Fibroblast of upper back skin (primary cell): ENCODE results near the gene FCHSD2.
A peak's percentile ranks its signal among the peaks of the same experiment; 100 is the strongest.
"Not testable (repeated sequence)": the region's sequence is repeated elsewhere in the genome, so short reads cannot be mapped to it uniquely, and the experiment has no call there.

Experiments
- DNase-seq: peaks from one replicate; pipeline ENCODE4 v3.0.0-alpha.2; 2013

The FCHSD2 gene

DNA sequence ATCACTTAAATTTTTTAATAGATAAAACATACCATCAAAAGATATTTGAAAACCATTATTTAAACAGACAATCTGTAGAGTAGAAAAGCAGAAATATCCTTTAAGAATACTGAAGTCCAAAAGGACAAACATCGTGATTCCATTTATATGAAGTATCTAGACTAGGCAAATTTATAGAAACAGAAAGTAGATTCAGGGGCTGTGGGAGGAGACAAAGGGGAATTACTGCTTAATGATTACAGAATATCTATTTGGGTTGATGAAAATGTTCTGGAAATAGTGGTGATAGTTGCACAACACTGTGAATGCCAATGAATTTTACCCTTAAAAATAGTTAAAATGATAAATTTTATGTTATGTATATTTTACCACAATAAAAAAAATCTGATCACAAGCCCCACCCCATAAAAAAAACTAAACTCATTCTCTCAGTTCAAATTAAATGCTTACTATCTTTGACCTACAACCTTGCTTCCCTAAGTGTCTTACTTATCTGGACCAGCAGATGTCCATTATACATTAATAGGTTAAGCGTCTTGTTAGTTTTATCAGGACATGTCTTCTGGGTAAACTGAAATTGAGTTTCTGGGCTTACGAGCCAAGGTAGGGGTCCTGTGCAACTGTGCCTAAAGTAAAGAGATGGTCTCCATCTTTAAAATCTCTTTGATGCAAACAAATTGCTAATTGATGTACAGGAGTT lies 86.3 kb downstream of the FCHSD2 start:
- DNase-seq, result no peak

DNA sequence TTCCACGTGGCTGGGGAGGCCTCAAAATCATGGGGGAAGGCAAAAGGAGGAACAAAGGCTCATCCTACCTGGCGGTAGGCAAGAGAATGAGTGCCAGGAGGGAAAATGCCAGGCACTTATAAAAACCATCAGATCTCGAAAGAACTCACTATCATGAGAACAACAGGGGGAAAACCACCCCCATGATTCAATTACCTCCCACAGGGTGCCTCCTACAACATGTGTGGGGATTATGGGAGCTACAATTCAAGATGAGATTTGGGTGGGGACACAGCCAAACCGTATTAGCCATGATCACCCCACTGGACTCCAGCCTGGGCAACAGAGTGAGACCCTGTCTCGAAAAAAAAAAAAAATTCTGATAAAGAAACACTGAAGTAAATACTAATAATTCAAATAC lies 87.1 kb downstream of the FCHSD2 start:
- DNase-seq, result no peak

DNA sequence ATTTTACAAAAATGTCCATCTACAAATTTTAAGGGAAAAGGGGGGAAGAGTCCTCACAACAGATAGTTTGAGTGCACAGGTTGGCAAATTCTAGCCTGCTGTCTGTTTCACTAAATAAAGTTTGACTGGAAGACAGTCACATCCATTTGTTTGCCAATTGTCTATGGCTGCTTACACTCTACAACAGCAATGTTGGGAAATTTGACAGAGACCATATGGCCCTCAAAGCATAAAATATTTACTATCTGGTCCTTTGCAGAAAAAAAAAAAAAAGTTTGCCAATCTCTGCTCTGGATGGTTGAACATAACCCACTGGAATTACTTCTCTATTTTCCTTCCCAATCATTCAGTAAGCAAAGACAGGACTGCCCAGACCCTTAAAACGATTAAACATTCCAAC lies 88.2 kb downstream of the FCHSD2 start:
- no peak for DNase-seq

DNA sequence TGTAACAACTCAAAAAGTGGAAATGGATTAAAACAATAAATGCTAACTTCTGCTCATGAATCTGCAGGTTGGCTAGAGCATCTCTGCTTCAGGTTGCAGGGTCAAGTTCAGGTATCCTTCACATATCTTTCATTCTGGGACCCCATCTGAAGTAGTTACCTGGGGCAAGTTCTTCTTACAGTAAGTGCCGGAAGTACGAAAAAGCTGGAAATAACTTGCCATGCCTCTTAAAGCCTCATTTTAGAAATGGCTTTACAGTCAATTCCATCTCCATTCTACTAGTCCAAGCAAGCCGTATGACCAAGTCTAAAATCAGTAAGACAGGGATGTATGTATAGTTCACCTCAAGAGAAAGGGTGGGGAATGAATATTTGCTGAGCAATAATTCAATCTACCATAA lies 93.7 kb downstream of the FCHSD2 start:
- no peak for DNase-seq

DNA sequence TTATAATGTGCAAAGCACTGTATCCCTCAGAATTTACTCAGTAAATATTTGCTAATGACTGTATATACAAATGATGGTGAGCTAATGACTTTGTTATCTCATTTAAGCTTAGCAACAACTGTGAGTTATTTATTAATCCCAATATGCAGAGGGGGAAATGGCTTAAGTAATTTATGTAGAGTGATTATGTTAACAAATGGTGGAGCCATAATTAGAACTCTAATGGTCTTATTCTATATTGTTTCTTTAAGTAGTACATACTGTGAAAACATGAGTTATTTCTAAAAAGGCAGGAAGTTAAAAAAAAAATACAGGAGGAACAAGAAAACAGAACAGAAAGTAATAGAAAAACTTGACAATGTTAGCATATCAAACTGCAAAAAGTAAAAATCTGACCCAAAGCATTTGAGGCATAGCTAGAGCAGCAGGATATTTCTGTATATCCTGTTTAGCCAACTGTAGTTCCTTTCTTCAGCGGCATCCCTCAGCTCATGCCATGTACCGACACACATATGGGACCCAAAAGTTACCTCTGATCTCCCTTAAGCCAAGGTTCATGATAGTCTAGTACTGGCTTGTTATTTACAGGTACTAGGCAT lies 94.2 kb downstream of the FCHSD2 start:
- DNase-seq, result no peak

DNA sequence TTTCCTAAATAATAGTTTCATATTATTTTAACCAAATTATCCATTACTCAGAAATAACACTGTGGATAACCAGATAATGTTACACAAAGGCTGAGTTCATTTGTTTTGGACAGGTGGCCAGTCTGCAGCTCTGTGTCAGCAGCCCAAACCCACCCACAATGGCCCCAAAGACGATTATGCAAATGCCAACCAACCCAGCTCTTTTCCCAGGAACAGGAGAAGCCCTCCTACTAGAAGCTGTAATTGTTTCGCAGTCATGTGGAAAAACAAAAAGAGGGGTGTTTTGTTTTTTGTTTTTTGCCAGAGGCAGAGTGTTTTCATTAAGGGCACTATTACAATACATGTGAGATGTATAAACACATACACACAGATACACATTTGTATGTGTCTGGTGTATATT lies 102.1 kb downstream of the FCHSD2 start:
- DNase-seq, result no peak

DNA sequence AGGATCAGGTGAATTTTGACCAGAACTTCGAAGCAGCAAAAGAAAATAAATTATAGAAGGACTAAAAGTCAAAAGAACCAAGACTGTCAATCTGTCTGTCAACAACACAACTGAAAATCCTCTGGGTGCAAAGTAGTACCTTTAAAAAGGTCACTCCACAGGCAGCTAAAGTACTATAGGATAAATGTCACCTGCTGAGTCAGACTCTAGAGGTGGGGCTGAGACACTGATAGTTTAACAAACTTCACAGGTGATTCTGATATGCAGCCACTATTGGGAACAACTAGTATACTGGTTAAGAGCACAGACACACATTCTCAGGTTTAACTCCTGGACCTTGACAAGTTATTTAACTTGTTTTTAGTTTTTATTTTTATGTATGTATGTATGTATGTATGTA lies 107.3 kb downstream of the FCHSD2 start:
- DNase-seq, result no peak

DNA sequence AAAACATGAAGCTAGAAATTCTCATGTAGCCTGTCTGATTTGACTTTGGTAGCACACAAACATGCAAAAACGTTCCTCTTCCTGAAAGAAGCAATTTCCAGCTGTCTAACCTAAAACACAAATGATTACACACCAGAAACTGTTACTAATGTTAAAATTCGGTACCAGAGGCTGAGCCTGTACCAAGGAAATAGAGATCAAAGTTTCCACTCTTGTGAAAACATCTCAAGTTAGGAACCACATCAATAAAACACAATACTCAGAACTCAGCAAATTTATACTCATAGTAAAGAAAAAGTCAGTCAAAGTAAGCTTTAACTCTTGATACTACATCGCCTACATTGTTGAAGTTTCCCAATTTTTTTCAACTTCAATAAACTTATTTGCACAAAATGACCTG lies 107.8 kb downstream of the FCHSD2 start:
- DNase-seq, result no peak

DNA sequence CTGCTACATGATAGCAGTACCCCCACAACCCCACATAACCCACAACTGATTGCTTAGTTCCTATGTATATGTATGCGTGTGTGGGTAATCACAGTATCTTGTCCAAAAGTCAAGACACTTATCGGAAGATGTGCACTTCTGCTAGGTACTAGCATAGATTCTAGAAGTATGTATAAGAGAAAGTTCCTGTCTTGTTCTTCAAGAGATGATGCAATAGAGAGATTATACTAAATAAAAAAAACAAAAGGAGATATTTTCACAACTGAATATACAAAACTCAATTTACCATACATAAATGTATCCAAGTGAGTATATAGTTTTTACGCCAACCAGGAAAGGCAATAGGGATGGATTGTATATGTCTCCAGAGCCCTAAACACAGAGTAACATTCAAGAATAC lies 112.0 kb downstream of the FCHSD2 start:
- DNase-seq, result no peak

DNA sequence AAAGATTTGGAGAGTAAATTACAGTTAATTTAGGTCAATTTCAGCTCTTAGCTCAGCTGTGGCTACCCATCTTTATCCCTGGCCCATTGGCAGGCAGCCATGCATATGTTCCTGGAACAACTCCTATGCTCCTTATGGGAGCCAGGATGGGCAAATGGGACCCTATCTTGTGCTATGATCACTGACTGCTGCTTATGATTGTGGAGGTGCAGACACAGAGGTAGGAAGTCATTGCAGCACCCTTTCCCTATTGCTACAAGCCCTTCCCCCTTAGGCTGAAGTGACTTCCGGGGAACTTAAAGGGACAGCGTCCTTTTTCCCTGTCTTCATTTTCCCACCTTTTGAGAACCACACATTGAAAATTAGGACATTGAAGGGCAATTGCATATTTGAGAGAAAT lies 112.7 kb downstream of the FCHSD2 start:
- DNase-seq, result no peak

DNA sequence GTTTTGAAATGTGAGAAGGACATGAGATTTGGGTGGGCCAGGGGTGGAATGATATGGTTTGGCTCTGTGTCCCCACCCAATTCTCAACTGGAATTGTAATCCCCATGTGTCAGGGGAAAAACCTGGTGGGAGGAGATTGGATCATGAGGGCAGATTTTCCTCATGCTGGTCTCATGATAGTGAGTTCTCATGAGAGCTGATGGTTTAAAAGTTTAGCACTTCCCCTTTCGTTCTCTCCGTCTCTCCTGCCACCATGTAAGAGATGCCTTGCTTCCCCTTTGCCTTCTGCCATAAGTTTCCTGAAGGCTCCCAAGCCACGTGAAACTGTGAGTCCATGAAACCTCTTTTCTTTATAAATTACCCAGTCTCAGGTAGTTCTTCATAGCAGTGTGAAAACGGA lies 113.5 kb downstream of the FCHSD2 start:
- no peak for DNase-seq

DNA sequence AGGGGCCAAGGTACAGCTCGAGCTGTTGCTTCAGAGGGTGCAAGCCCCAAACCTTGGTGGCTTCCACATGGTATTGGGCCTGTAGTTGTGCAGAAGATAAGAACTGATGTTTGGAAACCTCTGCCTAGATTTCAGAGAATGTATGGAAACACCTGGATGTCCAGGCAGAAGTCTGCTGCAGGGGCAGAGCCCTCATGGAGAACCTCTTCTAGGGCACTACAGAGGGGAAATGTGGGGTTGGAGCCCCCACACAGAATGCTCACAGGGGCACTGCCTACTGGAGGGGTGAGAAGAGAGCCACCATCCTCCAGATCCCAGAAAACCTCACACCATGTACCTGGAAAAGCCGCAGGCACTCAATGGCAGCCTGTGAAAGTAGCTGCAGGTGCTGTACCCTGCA lies 114.3 kb downstream of the FCHSD2 start:
- DNase-seq, result not testable (repeated sequence)

DNA sequence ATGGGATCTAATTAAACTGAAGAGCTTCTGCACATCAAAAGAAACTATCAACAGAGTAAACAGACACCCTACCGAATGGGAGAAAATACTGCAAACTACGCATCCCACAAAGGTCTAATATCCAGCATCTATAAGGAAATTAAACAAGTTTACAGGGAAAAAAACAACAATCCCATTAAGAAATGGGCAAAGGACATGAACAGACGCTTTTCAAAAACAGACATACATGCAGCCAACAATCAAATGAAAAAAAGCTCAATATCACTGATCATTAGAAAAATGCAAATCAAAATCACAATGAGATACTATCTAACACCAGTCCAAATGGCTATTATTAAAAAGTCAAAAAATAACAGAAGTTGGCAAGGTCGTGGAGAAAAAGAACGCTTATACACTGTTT lies 117.5 kb downstream of the FCHSD2 start:
- DNase-seq, result no peak

DNA sequence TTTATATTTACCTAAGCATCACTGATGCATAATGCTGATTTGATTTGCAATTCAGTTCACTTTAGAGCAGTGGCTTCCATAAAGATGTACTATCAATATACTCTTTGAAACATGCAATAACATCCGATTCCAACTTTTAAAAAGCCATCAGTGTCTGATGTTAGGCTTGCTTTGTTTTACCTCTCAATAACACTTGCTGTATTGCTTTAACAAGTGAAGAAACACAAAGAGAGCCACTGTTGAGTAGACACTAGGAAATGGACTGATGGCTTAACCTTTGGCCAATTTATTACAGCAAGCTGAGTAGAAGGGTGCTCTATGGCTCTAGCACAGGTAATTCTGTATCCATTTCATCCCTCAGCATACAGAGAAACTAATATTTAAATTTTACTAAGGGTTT lies 122.1 kb downstream of the FCHSD2 start:
- DNase-seq, result no peak

DNA sequence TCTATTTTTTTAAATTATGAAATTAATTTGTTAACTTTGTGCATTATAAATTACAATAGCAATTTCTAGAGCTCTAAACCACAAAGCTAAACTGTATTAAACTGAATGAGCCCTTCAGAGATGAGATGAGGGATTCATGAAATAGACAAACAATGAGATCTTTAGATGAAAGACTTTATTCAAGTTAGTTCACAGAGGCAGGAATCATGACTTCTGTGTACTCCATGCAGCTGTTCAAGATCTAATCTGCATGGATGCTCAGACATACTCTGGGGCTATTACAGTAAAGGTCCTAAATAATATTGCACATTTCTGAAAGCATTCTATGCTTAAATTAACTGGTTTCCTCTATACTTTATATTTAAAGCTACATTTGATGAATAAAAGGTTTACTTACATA lies 122.7 kb downstream of the FCHSD2 start:
- DNase-seq, result no peak

DNA sequence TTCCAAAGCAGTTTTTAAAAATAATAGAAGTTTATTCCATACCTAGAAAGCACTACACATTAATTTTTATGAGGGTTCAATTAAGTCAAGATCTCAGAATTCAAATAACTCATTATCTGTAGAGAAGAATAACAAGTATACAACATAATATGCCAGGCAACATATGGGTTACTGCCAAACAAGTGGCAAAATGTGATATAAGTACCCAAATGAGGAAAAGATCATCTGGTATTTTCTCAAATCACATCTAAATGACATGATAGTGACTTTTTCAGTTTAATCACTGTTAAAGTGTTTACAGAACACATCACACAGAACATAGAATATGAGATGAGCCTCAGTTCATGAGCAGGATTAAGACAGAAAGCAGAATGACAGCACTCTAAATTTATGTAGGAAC lies 123.3 kb downstream of the FCHSD2 start:
- DNase-seq, result no peak

DNA sequence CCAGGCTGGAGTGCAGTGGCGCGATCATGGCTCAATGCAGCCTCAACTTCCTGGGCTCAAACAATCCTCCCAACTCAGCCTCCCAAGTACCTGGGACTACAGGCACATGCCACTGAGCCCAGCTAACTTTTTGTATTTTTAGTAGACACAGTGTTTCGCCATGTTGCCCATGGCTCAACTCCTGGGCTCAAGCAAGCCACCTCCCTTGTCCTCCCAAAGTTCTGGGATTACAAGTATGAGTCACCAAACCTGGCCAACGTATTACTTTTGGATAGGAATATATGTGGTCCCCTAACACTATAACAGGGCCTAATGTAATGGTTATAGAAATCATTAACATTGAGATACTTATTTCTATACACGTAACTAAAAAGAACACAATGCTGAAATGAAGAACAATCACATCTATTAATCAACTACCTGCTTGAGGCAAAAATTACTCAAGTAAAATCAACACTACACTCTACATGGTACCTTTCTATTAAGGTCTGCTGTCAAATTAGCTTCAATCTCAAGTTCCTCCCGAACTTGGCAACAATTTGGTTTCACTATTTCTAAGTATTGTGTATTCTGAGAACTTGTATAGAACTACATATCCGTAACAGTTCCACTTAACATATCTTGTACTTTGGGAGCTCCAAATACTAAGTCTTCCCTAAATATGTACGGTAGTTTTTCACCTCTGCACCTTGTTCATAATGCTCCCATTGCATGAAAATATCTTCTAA lies 124.9 kb downstream of the FCHSD2 start:
- DNase-seq, result no peak

DNA sequence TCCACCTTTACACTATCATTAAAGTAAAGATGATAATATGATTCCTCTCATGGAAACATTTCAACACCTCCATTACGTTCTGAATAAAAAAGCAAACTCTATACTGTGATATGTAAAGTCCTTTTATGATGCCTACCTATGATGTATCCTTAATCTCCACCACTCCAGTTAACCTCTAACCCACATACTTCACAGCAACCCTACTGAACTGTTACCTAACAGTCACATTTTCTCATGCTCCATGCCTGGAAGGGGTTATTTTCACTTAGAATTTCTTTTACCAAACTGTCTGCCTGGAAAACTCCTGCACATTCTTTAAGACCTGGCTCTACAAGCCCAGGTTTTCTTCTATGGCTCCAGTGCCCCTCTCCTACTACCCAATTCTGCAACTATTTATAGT lies 129.1 kb downstream of the FCHSD2 start:
- no peak for DNase-seq

DNA sequence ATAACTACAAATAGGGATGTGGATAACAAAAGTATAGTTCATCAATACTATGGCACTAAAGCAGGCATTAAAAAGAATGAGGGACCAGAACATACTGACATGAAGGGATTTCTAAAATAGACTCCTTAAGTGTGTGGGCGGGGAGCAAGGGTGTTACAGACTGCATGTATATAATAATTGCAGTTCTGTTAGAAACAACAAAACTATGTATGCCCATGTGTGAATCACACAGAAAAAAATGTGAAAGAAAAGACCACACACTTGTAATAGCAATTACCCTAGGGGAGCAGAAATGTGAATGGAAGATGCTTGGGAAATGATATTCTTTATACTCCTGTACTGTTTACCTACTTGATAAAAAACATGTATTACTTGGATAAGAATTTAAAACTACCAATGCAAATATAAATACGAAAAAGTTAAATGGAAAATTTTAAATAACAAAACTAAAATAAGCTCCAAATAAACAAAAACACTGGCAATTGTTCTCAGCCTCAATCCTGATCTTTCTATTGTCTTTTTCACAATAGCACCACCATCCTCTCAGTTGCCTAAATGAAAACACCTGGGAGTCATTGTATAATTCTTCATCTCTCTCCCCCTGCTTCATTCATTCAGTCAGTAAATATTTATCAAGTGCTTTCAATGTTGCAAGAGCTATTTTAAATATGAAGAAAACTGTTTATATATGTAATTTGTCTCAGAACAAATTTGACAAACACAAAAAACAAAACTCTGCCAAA lies 129.8 kb downstream of the FCHSD2 start:
- DNase-seq, result peak; percentile 64

DNA sequence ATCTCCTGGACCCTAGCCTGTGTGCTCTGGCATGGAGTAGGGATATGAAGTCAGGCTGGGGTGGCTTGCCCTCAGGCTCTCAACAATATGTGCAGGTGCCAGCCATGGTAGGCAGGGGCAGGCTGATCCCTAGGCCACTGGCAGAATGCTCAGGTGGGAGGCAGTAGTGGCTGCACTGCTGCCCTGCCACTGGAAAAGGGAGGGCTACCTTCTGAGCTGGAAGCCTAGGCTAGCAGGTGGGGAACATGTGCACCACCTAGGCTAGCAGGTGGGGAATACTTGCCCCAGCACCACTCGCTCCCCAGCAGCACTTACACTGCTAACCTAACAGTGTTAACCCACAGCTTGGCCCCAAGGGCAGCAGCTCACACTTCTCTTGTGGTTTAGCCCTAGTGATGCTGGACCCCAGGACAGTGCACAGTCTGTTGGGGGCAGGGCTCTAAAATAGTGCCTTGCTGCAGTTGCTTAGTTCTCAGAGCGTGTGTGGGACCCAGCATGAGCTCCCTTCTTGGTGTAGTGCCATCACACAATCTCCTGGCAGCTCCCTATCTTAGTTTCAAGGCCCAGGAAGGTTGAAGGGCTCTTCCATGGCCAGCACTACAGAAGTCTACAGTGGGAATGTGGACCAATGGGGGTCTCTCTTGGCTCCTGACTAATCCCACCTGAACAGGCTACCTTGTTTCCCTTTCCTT lies 130.8 kb downstream of the FCHSD2 start:
- DNase-seq, result no peak

DNA sequence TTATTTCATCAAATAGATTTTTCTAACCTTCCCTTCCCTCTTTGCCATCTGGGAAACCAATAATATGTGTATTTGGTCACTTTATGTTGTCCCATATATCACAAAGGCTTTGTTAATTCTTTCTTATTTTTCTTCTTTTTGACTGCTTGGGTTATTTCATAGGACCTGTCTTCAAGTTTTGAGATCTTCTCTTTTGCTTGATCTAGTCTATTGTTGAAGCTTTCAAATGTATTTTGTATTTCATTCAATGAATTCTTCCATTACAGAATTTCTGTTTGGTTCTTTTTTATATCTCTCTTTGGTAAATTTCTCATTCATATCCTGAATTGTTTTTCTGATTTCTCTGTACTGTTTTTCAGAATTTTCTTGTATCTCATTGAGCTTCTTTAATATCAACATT lies 132.1 kb downstream of the FCHSD2 start:
- no peak for DNase-seq

DNA sequence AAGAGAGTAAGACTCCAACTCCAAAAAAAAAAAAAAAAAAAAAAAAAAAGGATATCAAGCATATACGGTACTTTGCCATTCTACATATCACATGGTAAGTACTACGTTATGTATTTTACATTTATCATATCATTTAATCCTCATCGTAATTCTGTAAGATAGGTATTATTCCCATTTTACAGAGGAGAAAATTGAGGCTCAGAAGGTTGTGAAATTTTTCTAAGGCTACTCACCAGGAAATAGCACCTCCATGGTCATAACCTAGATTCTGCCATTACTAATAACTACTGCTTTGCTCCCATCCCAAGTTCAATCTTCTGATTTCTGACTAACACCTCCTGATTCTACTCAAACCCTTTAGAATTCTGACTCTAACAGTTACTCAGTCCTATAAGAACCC lies 138.0 kb downstream of the FCHSD2 start:
- no peak for DNase-seq

DNA sequence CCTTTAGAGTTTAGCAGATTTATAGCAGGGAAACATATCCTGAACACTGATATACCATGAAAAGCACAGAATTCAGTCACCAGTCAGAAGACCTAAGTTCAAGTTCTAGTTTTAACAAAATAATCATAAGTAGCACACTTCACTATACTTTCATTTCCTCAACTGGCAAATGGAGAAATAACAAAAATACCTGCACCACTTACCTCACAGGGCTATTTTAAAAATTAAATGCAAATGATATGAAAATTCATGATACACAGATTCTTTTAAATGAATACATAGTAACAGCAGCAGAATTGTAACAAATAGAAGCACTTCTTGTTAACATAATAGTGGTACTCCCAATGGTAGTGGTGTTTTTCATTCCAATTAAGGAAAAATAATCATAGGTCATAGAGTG lies 139.0 kb downstream of the FCHSD2 start:
- DNase-seq, result no peak
